ENCODE measurements around the gene KRT74.

- TF ChIP-seq, protein P1, sequence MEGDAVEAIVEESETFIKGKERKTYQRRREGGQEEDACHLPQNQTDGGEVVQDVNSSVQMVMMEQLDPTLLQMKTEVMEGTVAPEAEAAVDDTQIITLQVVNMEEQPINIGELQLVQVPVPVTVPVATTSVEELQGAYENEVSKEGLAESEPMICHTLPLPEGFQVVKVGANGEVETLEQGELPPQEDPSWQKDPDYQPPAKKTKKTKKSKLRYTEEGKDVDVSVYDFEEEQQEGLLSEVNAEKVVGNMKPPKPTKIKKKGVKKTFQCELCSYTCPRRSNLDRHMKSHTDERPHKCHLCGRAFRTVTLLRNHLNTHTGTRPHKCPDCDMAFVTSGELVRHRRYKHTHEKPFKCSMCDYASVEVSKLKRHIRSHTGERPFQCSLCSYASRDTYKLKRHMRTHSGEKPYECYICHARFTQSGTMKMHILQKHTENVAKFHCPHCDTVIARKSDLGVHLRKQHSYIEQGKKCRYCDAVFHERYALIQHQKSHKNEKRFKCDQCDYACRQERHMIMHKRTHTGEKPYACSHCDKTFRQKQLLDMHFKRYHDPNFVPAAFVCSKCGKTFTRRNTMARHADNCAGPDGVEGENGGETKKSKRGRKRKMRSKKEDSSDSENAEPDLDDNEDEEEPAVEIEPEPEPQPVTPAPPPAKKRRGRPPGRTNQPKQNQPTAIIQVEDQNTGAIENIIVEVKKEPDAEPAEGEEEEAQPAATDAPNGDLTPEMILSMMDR (IDR thresholded peaks at IDR 0.05), result no peak
- no peak for TF ChIP-seq POLR2AphosphoS5 (IDR thresholded peaks at IDR 0.05)
Measured at GRCh38 chr12:52606581-52607218, 33.1 kb upstream of the KRT74 start.
